ENCODE measurements around the gene RCAN2. TPM values are rescaled to one million over a fixed set of nuclear protein-coding genes. Genes with fewer than 3 reads are reported as not detected.
"Not testable (repeated sequence)": the region's sequence is repeated elsewhere in the genome, so short reads cannot be mapped to it uniquely, and the experiment has no call there.

RCAN2 gene
- total and polyA plus RNA-seq, 9 donors: 12.0 to 75.3 (median 16.7) TPM

DNA sequence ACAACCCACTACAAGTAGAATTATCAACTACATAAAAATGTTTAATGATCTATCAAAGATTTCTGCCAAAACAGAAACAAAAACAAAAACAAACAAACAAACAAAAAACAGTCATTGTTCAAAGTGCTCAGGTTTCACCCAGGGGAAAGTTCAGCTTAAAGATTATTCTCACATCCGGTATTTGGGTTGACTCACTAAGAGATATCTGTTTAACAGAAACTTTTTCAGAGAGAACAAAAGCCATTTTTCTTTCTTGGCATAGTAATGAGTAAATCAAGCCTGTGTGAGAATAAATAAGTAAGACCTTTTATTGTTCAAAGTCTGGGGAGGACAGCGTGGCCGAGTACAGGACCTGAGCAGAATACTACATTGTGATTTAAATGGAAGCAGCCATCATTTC lies 143.6 kb downstream of the RCAN2 start:
- DNase-seq: no peak
- Histone ChIP-seq H3K27ac (no peak overlapping the region), H3K4me1 (ENCODE audit: insufficient read depth) (peaks cover 1% of the 10 kb centered on the region), H3K4me3 (no peak overlapping the region), H3K27me3 (no peaks in the 10 kb centered on the region), H3K36me3 (no peaks in the 10 kb centered on the region), H3K9me3 (no peaks in the 10 kb centered on the region)
- intact Hi-C loops (cut with DNase I): no loop called here
- WGBS, 3 donors: 82 to 85% (median 84%) methylated on average over 3 of the region's 3 CpGs
- no peak for TF ChIP-seq EP300 (IDR thresholded peaks at IDR 0.05)
- TF ChIP-seq POLR2A (IDR thresholded peaks at IDR 0.05): no peak
- TF ChIP-seq, protein P1, sequence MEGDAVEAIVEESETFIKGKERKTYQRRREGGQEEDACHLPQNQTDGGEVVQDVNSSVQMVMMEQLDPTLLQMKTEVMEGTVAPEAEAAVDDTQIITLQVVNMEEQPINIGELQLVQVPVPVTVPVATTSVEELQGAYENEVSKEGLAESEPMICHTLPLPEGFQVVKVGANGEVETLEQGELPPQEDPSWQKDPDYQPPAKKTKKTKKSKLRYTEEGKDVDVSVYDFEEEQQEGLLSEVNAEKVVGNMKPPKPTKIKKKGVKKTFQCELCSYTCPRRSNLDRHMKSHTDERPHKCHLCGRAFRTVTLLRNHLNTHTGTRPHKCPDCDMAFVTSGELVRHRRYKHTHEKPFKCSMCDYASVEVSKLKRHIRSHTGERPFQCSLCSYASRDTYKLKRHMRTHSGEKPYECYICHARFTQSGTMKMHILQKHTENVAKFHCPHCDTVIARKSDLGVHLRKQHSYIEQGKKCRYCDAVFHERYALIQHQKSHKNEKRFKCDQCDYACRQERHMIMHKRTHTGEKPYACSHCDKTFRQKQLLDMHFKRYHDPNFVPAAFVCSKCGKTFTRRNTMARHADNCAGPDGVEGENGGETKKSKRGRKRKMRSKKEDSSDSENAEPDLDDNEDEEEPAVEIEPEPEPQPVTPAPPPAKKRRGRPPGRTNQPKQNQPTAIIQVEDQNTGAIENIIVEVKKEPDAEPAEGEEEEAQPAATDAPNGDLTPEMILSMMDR (IDR thresholded peaks at IDR 0.05): no peak

DNA sequence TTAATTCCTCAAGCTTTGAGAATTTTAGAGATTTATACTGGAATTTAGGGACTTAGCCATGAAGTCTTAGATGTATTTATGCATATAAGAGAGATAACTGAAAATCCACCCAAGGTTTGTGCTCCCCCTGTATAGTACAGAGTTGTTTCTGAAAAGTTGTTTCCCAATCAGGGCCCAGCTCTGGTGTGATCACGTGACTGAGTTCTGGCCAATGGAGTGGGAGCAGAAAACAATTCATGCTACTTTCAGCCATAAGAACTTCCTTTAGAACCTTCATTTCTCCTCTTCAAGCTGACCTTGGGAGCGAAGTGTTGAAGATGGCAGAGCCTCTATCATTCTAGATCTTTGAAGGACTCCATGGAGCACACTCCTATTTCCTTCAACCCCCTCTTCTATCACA lies 151.0 kb downstream of the RCAN2 start:
- Histone ChIP-seq H3K4me1 (ENCODE audit: insufficient read depth) (no peaks in the 10 kb centered on the region), H3K9me3 (no peaks in the 10 kb centered on the region), H3K27me3 (no peaks in the 10 kb centered on the region), H3K27ac (no peak overlapping the region), H3K36me3 (no peaks in the 10 kb centered on the region), H3K4me3 (no peak overlapping the region)
- DNase-seq: no peak
- intact Hi-C loops (cut with DNase I): no loop called here
- 89 to 98% (median 98%) methylated on average over 2 of the region's 2 CpGs for WGBS, 3 donors
- TF ChIP-seq, protein P1 (IDR thresholded peaks at IDR 0.05): no peak
- TF ChIP-seq POLR2A (IDR thresholded peaks at IDR 0.05) (no peak), EP300 (IDR thresholded peaks at IDR 0.05) (no peak)

DNA sequence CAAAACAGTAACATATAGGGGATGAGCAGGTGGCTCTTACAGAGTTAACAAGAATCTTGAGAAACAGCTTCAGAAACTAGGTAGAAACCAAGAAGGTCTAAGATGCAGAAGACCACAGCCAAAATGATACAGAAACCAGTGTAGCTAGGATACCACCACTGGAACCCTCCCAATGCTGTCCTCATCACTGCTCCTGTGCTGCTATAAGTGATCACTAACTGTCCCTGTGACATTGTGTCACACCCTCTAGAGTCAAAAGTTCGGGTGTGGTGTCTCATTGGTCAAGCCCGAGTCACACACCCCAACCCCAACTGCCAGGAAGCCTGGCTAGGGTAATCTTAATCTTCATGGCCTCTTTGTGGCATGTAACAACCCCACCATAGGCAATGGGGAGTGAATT lies 153.1 kb downstream of the RCAN2 start:
- WGBS, 3 donors: 92 to 95% (median 94%) methylated on average over 2 of the region's 2 CpGs
- H3K27ac ChIP-seq: no peak overlapping the region
- H3K4me1 ChIP-seq (ENCODE audit: insufficient read depth): no peaks in the 10 kb centered on the region

DNA sequence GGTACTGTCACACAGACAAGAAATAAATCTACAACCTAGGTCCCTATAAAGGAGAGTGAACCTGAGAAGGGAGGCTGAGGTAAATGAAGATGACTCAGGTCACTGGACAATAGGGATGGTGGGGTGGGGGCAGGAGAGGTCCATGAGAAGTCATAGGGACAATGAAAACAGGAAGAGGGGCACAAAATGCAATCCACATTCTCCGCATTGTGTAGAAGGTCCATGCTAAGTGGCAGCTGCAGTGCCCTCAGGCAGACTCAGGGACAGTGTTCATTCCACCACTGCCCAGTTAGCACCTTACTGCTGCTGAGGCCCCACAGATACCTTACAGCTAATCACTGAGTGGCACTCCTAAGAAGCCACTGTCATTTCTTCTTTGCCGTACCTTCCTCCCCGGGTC lies 156.8 kb downstream of the RCAN2 start:
- Histone ChIP-seq H3K36me3 (no peaks in the 10 kb centered on the region), H3K27ac (no peak overlapping the region), H3K4me3 (no peak overlapping the region), H3K4me1 (ENCODE audit: insufficient read depth) (peaks cover 3% of the 10 kb centered on the region), H3K9me3 (no peaks in the 10 kb centered on the region), H3K27me3 (no peaks in the 10 kb centered on the region)
- no peak for DNase-seq
- 96 to 99% (median 97%) methylated on average over 3 of the region's 3 CpGs for WGBS, 3 donors
- no peak for TF ChIP-seq POLR2A (IDR thresholded peaks at IDR 0.05)
- no peak for TF ChIP-seq EP300 (IDR thresholded peaks at IDR 0.05)
- TF ChIP-seq, protein P1 (IDR thresholded peaks at IDR 0.05): no peak
- intact Hi-C loops (cut with DNase I): no loop called here

More for the DNA sequence above, 153.1 kb downstream of the RCAN2 start:
- no peak for DNase-seq
- no peaks in the 10 kb centered on the region for H3K27me3 ChIP-seq
- no peaks in the 10 kb centered on the region for H3K9me3 ChIP-seq
- intact Hi-C loops (cut with DNase I): no loop called here
- TF ChIP-seq POLR2A (IDR thresholded peaks at IDR 0.05) (no peak), EP300 (IDR thresholded peaks at IDR 0.05) (no peak)
- no peak overlapping the region for H3K4me3 ChIP-seq
- H3K36me3 ChIP-seq: no peaks in the 10 kb centered on the region

DNA sequence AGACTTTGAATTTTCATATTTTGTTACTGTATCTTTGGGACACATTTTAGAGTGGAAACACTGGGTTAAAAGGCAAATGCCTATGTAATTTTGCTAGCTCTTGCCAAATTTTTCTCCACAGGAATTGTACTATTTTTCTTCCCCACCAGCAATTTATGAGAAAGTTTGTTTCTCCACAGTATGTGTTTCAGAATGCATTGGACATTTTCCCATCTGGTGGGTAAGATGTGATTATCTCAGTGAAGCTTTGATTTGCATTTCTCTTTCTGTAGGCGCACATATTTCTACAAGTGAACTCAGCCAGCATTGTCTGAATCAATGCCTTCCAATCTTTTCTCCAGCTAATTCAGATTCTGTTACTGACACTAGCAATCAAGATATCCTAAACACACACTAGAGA lies 157.8 kb downstream of the RCAN2 start:
- no peak for TF ChIP-seq POLR2A (IDR thresholded peaks at IDR 0.05)
- no peak for TF ChIP-seq EP300 (IDR thresholded peaks at IDR 0.05)
- TF ChIP-seq, protein P1 (IDR thresholded peaks at IDR 0.05): no peak
- Histone ChIP-seq H3K27ac (no peak overlapping the region), H3K4me3 (no peak overlapping the region), H3K36me3 (no peaks in the 10 kb centered on the region), H3K9me3 (no peaks in the 10 kb centered on the region), H3K27me3 (no peaks in the 10 kb centered on the region), H3K4me1 (ENCODE audit: insufficient read depth) (peaks cover 3% of the 10 kb centered on the region)
- intact Hi-C loops (cut with DNase I): no loop called here
- 95 to 98% (median 98%) methylated on average over 1 of the region's 1 CpG for WGBS, 3 donors
- no peak for DNase-seq

DNA sequence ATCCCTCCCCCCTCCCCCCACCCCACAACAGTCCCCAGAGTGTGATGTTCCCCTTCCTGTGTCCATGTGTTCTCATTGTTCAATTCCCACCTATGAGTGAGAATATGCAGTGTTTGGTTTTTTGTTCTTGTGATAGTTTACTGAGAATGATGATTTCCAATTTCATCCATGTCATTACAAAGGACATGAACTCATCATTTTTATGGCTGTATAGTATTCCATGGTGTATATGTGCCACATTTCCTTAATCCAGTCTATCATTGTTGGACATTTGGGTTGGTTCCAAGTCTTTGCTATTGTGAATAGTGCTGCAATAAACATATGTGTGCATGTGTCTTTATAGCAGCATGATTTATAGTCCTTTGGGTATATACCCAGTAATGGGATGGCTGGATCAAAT lies 158.8 kb downstream of the RCAN2 start:
- H3K36me3 ChIP-seq; H3K4me3 ChIP-seq; H3K9me3 ChIP-seq; H3K27ac ChIP-seq; H3K4me1 ChIP-seq (ENCODE audit: insufficient read depth); H3K27me3 ChIP-seq; intact Hi-C loops (cut with DNase I); DNase-seq: not testable (repeated sequence)

All from ovary (tissue), 9 donors.